T-helper 17 cell (primary cell): ENCODE measurements around the gene DERL3. TPM values are rescaled to one million over a fixed set of nuclear protein-coding genes. Genes with fewer than 3 reads are reported as not detected.
A peak's percentile ranks its signal among the peaks of the same experiment; 100 is the strongest.

Experiments
- ATAC-seq: fragments of 150-1000 bp; cut with Tn5 transposase; 2 replicates; pipeline ENCODE4 v1.10.0; 2021; ENCODE audit warnings: mild to moderate bottlenecking, moderate library complexity
- DNase-seq, 3 donors: peaks; one replicate each; pipeline versions ENCODE4 v3.0.0 to v3.0.0-alpha.2; 2020 to 2021
- H3K9me3 ChIP-seq: one replicate; pipeline ENCODE4 v1.7.0; 2013; ENCODE audit warnings: low read length, mild to moderate bottlenecking; ENCODE audit not compliant: control insufficient read depth, poor library complexity, severe bottlenecking
- H3K27ac Mint-ChIP-seq: one replicate; pipeline ENCODE4 v1.8.0; 2022; ENCODE audit warnings: mild to moderate bottlenecking, moderate library complexity, mixed read lengths
- H3K27me3 Mint-ChIP-seq: one replicate; pipeline ENCODE4 v1.8.0; 2022; ENCODE audit warnings: mixed read lengths
- H3K36me3 Mint-ChIP-seq: one replicate; pipeline ENCODE4 v1.8.0; 2022; ENCODE audit warnings: low read depth, mixed read lengths
- H3K4me1 Mint-ChIP-seq: one replicate; pipeline ENCODE4 v1.8.0; 2022; ENCODE audit warnings: mild to moderate bottlenecking, mixed read lengths
- H3K4me3 Mint-ChIP-seq: one replicate; pipeline ENCODE4 v1.8.0; 2022; ENCODE audit warnings: mild to moderate bottlenecking, moderate library complexity, mixed read lengths
- total RNA-seq, 4 donors: library from RNA in 2 of 4; stranded (reverse) in 2 of 4; gene quantifications; one replicate each; pipeline ENCODE4 v1.2.3 and lab custom pipeline; 2022 to 2026

The DERL3 gene
- total RNA-seq, 2 donors from 2014 or later, result 2.7 to 3.6 TPM

- DNase-seq (no peak), ATAC-seq (no peak)
- no peak overlapping the region for H3K27ac Mint-ChIP-seq
- H3K9me3 ChIP-seq, result no peaks in the 10 kb centered on the region
- peaks cover 19% of the 10 kb centered on the region for H3K4me1 Mint-ChIP-seq
- no peaks in the 10 kb centered on the region for H3K36me3 Mint-ChIP-seq
- no peaks in the 10 kb centered on the region for H3K27me3 Mint-ChIP-seq
- H3K4me3 Mint-ChIP-seq, result no peak overlapping the region
Observed at GRCh38 chr22:23841736-23842445, 3.1 kb upstream of the DERL3 start.

GRCh38 chr22:23841292-23841691 lies 2.5 kb upstream of the DERL3 start:
- DNase-seq, result no peak
- peaks cover 21% of the 10 kb centered on the region for H3K4me1 Mint-ChIP-seq
- no peaks in the 10 kb centered on the region for H3K9me3 ChIP-seq
- no peaks in the 10 kb centered on the region for H3K27me3 Mint-ChIP-seq
- no peak overlapping the region for H3K27ac Mint-ChIP-seq
- no peaks in the 10 kb centered on the region for H3K36me3 Mint-ChIP-seq
- no peak for ATAC-seq
- no peak overlapping the region for H3K4me3 Mint-ChIP-seq

GRCh38 chr22:23840026-23840425 lies 1.2 kb upstream of the DERL3 start:
- Mint-ChIP-seq H3K4me3 (peak overlapping the region; percentile 94), H3K27ac (no peak overlapping the region), H3K4me1 (peaks cover 21% of the 10 kb centered on the region), H3K36me3 (no peaks in the 10 kb centered on the region), H3K27me3 (no peaks in the 10 kb centered on the region)
- DNase-seq (no peak), ATAC-seq (no peak)
- H3K9me3 ChIP-seq, result no peaks in the 10 kb centered on the region

- DNase-seq, result no peak
- H3K9me3 ChIP-seq, result no peaks in the 10 kb centered on the region
- Mint-ChIP-seq H3K27ac (peak overlapping the region; percentile 91), H3K4me1 (peaks cover 21% of the 10 kb centered on the region), H3K36me3 (no peaks in the 10 kb centered on the region), H3K4me3 (peak overlapping the region; percentile 94), H3K27me3 (no peaks in the 10 kb centered on the region)
- ATAC-seq, result peak; percentile 0
Observed at GRCh38 chr22:23837911-23838680, 710 bp downstream of the DERL3 start.

GRCh38 chr22:23837496-23837859 lies 1.3 kb downstream of the DERL3 start:
- H3K9me3 ChIP-seq, result no peaks in the 10 kb centered on the region
- DNase-seq (no peak), ATAC-seq (no peak)
- H3K36me3 Mint-ChIP-seq, result no peaks in the 10 kb centered on the region
- peak overlapping the region; percentile 94 for H3K4me3 Mint-ChIP-seq
- peaks cover 21% of the 10 kb centered on the region for H3K4me1 Mint-ChIP-seq
- no peaks in the 10 kb centered on the region for H3K27me3 Mint-ChIP-seq
- H3K27ac Mint-ChIP-seq, result peak overlapping the region; percentile 91

GRCh38 chr22:23836692-23837495 lies 1.9 kb downstream of the DERL3 start:
- Mint-ChIP-seq H3K4me3 (peak overlapping the region; percentile 94), H3K27ac (peak overlapping the region; percentile 27)

GRCh38 chr22:23836281-23836680 lies 2.5 kb downstream of the DERL3 start:
- H3K9me3 ChIP-seq, result no peaks in the 10 kb centered on the region
- H3K4me1 Mint-ChIP-seq, result peaks cover 21% of the 10 kb centered on the region
- peak overlapping the region; percentile 27 for H3K27ac Mint-ChIP-seq
- no peaks in the 10 kb centered on the region for H3K36me3 Mint-ChIP-seq
- no peak overlapping the region for H3K4me3 Mint-ChIP-seq
- no peak for DNase-seq
- no peaks in the 10 kb centered on the region for H3K27me3 Mint-ChIP-seq
- ATAC-seq, result no peak

More at GRCh38 chr22:23836692-23837495, 1.9 kb downstream of the DERL3 start:
- Mint-ChIP-seq H3K36me3 (no peaks in the 10 kb centered on the region), H3K4me1 (peaks cover 21% of the 10 kb centered on the region), H3K27me3 (no peaks in the 10 kb centered on the region)
- ATAC-seq (no peak), DNase-seq (no peak)
- H3K9me3 ChIP-seq, result no peaks in the 10 kb centered on the region

- peak overlapping the region; percentile 27 for H3K27ac Mint-ChIP-seq
- no peak overlapping the region for H3K4me3 Mint-ChIP-seq
- peaks cover 24% of the 10 kb centered on the region for H3K4me1 Mint-ChIP-seq
- no peaks in the 10 kb centered on the region for H3K27me3 Mint-ChIP-seq
- ATAC-seq (no peak), DNase-seq (no peak)
- H3K9me3 ChIP-seq, result no peaks in the 10 kb centered on the region
- H3K36me3 Mint-ChIP-seq, result peaks cover 2% of the 10 kb centered on the region
Observed at GRCh38 chr22:23835484-23836144, 3.2 kb downstream of the DERL3 start.

GRCh38 chr22:23834793-23835483 lies 3.9 kb downstream of the DERL3 start:
- Mint-ChIP-seq H3K36me3 (peaks cover 2% of the 10 kb centered on the region), H3K4me1 (peaks cover 26% of the 10 kb centered on the region), H3K27ac (no peak overlapping the region), H3K4me3 (no peak overlapping the region), H3K27me3 (no peaks in the 10 kb centered on the region)
- no peak for ATAC-seq
- DNase-seq, result no peak
- H3K9me3 ChIP-seq, result no peaks in the 10 kb centered on the region

GRCh38 chr22:23834406-23834792 lies 4.4 kb downstream of the DERL3 start:
- DNase-seq, result no peak
- ATAC-seq, result no peak
- Mint-ChIP-seq H3K36me3 (peaks cover 2% of the 10 kb centered on the region), H3K4me3 (no peak overlapping the region), H3K27me3 (no peaks in the 10 kb centered on the region), H3K4me1 (peaks cover 24% of the 10 kb centered on the region), H3K27ac (no peak overlapping the region)
- no peaks in the 10 kb centered on the region for H3K9me3 ChIP-seq

GRCh38 chr22:23833911-23834317 lies 4.9 kb downstream of the DERL3 start:
- Mint-ChIP-seq H3K4me1 (peaks cover 21% of the 10 kb centered on the region), H3K36me3 (peaks cover 3% of the 10 kb centered on the region), H3K27ac (no peak overlapping the region), H3K27me3 (no peaks in the 10 kb centered on the region), H3K4me3 (no peak overlapping the region)
- H3K9me3 ChIP-seq, result no peaks in the 10 kb centered on the region
- ATAC-seq (no peak), DNase-seq (no peak)

- Mint-ChIP-seq H3K4me1 (peaks cover 21% of the 10 kb centered on the region), H3K4me3 (no peak overlapping the region), H3K36me3 (peaks cover 3% of the 10 kb centered on the region), H3K27me3 (no peaks in the 10 kb centered on the region), H3K27ac (no peak overlapping the region)
- ATAC-seq (no peak), DNase-seq (no peak)
- no peaks in the 10 kb centered on the region for H3K9me3 ChIP-seq
Observed at GRCh38 chr22:23833017-23833751, 5.6 kb downstream of the DERL3 start.
